Thyroid gland (tissue), 4 donors: ENCODE results near the gene IP6K3. TPM values are rescaled to one million over a fixed set of nuclear protein-coding genes. Genes with fewer than 3 reads are reported as not detected.
A peak's percentile ranks its signal among the peaks of the same experiment; 100 is the strongest.

Experiments used
- DNase-seq, 2 donors: peaks; one replicate each; pipeline ENCODE4 v3.0.0-alpha.2; 2019
- H3K27ac ChIP-seq, 3 donors: fragments of 200-600 bp; sonication (generic); 1 replicate in 2 of 3; 2 replicates in 1 of 3; pipeline ENCODE4 v1.5.1; 2016 to 2019; ENCODE audit warnings: mild to moderate bottlenecking in 1 of 3, moderate library complexity in 1 of 3
- H3K27me3 ChIP-seq: fragments of 200-600 bp; sonication (generic); one replicate; pipeline ENCODE4 v1.5.1; 2019
- H3K36me3 ChIP-seq, 2 donors: fragments of 200-600 bp; sonication (generic); one replicate each; pipeline ENCODE4 v1.5.1; 2016 to 2019
- H3K4me1 ChIP-seq, 2 donors: fragments of 200-600 bp; sonication (generic); one replicate each; pipeline ENCODE4 v1.5.1; 2017 to 2019
- H3K4me3 ChIP-seq, 3 donors: fragments of 200-600 bp; sonication (generic); replicated peaks in 1 of 3; 1 replicate in 2 of 3; 2 replicates in 1 of 3; pipeline ENCODE4 v1.5.1; 2016; ENCODE audit warnings: mild to moderate bottlenecking in 1 of 3
- H3K9me3 ChIP-seq: fragments of 200-600 bp; sonication (generic); one replicate; pipeline ENCODE4 v1.5.1; 2017
- CTCF ChIP-seq, 6 experiments: fragments of 200-600 bp in 3 of 6; fragments of 450-650 bp in 3 of 6; sonication (generic) in 3 of 6; IDR thresholded peaks; one replicate each; pipeline ENCODE4 v1.5.1; 2016 to 2019; ENCODE audit warnings: antibody characterized with exemption in 6 of 6, mild to moderate bottlenecking in 2 of 6, inconsistent platforms in 1 of 6, moderate library complexity in 1 of 6
- POLR2A ChIP-seq, 2 donors: fragments of 450-650 bp; IDR thresholded peaks; one replicate each; pipeline ENCODE4 v1.6.1; 2017; ENCODE audit warnings: antibody characterized with exemption in 2 of 2, mild to moderate bottlenecking in 2 of 2, moderate library complexity in 1 of 2
- WGBS, 2 donors: methylation state at CpG; one replicate each; pipeline ENCODE4 v1.1.5; 2017; 5-methylcytosine and 5-hydroxymethylcytosine counted together
- intact Hi-C: fragments of 100-400 bp; cut with DNase I; formaldehyde crosslinking; loops from one replicate; pipeline ENCODE4 v1.15.1; 2023
- total RNA-seq, 4 donors: library from RNA; depleted of rRNA; stranded (reverse); fragments of >200 nt; gene quantifications; one replicate each; pipeline ENCODE4 v1.2.3, GENCODE V29; 2016

Gene IP6K3
- total RNA-seq, 4 donors from 2014 or later: 7.9 to 20.5 (median 17.1) TPM

- no peak overlapping the region for H3K4me3 ChIP-seq
- TF ChIP-seq POLR2A (IDR thresholded peaks at IDR 0.05): no peak
- no peak for TF ChIP-seq CTCF (IDR thresholded peaks at IDR 0.05)
- H3K27me3 ChIP-seq: no peaks in the 10 kb centered on the region
- no peaks in the 10 kb centered on the region for H3K9me3 ChIP-seq
- no peaks in the 10 kb centered on the region for H3K36me3 ChIP-seq
- no peak for DNase-seq
- H3K27ac ChIP-seq: no peak overlapping the region
- intact Hi-C loops: loop anchor here (10.0 kb wide), 1 partner anchor 179 kb away; the partner anchor contains the start of gene BAK1
- WGBS, 2 donors: 49 to 71% methylated on average over 5 to 6 of the region's 6 CpGs
- peaks cover 25 to 42% of the 10 kb centered on the region in 2 donors for H3K4me1 ChIP-seq
Observed at GRCh38 chr6:33763483-33763882, 16.8 kb upstream of the IP6K3 start.

GRCh38 chr6:33762713-33763112, 16.0 kb upstream of the IP6K3 start:
- H3K4me3 ChIP-seq: no peak overlapping the region
- H3K4me1 ChIP-seq: peaks cover 32 to 47% of the 10 kb centered on the region in 2 donors
- no peaks in the 10 kb centered on the region for H3K9me3 ChIP-seq
- TF ChIP-seq POLR2A (IDR thresholded peaks at IDR 0.05) (no peak), CTCF (IDR thresholded peaks at IDR 0.05) (no peak)
- WGBS, 2 donors: 76 to 87% methylated on average over 4 of the region's 4 CpGs
- no peak for DNase-seq
- no peak overlapping the region for H3K27ac ChIP-seq
- H3K27me3 ChIP-seq: no peaks in the 10 kb centered on the region
- intact Hi-C loops: loop anchor here (10.0 kb wide), 1 partner anchor 178 kb away; the partner anchor contains the start of gene BAK1
- no peaks in the 10 kb centered on the region for H3K36me3 ChIP-seq

GRCh38 chr6:33761922-33762629, 15.4 kb upstream of the IP6K3 start:
- H3K9me3 ChIP-seq: no peaks in the 10 kb centered on the region
- H3K4me3 ChIP-seq: no peak overlapping the region
- intact Hi-C loops: loop anchor here (10.0 kb wide), 1 partner anchor 177 kb away; the partner anchor contains the start of gene BAK1
- 27 to 58% methylated on average over 4 of the region's 7 CpGs for WGBS, 2 donors
- peak overlapping the region; percentile 68 to 80 (median 73) for H3K27ac ChIP-seq
- TF ChIP-seq POLR2A (IDR thresholded peaks at IDR 0.05) (no peak), CTCF (IDR thresholded peaks at IDR 0.05) (peak; percentile 29 to 93 (median 80))
- DNase-seq: peak; percentile 75 to 80
- H3K36me3 ChIP-seq: no peaks in the 10 kb centered on the region
- H3K27me3 ChIP-seq: no peaks in the 10 kb centered on the region
- peaks cover 34 to 48% of the 10 kb centered on the region in 2 donors for H3K4me1 ChIP-seq

GRCh38 chr6:33761581-33761921, 14.8 kb upstream of the IP6K3 start:
- intact Hi-C loops: loop anchor here (10.0 kb wide), 1 partner anchor 177 kb away; the partner anchor contains the start of gene BAK1
- WGBS, 2 donors: 75 to 100% methylated on average over 1 to 2 of the region's 2 CpGs
- H3K27me3 ChIP-seq: no peaks in the 10 kb centered on the region
- peak overlapping the region; percentile 68 to 80 (median 73) for H3K27ac ChIP-seq
- peaks cover 38 to 53% of the 10 kb centered on the region in 2 donors for H3K4me1 ChIP-seq
- no peaks in the 10 kb centered on the region for H3K9me3 ChIP-seq
- DNase-seq: no peak
- no peaks in the 10 kb centered on the region for H3K36me3 ChIP-seq
- H3K4me3 ChIP-seq: no peak overlapping the region
- no peak for TF ChIP-seq POLR2A (IDR thresholded peaks at IDR 0.05)
- no peak for TF ChIP-seq CTCF (IDR thresholded peaks at IDR 0.05)
